DOHH2 (cell line): Measurements from ENCODE around the gene CXXC1.

Source experiments
- CTCF ChIP-seq: fragments of 200-600 bp; sonication (generic); IDR thresholded peaks from one replicate; pipeline ENCODE4 v1.5.1; 2014; ENCODE audit warnings: antibody characterized with exemption, mild to moderate bottlenecking, low read depth, low read length; ENCODE audit not compliant: poor library complexity, severe bottlenecking
- EZH2phosphoT487 ChIP-seq: fragments of 200-600 bp; sonication (generic); IDR thresholded peaks from 2 replicates; pipeline ENCODE4 v1.6.1; 2017; ENCODE audit warnings: borderline replicate concordance, mild to moderate bottlenecking, antibody characterized with exemption, low read length, moderate library complexity, mixed read lengths

- TF ChIP-seq EZH2phosphoT487 (no peak), CTCF (no peak)
These were observed 4.8 kb downstream of the CXXC1 start for GRCh38 chr18:50282521-50283335.
